Measurements from ENCODE around the gene ADPRHL1. TPM values are rescaled to one million over a fixed set of nuclear protein-coding genes. Genes with fewer than 3 reads are reported as not detected.

ADPRHL1 gene
- total RNA-seq, 1 donor from 2014 or later, result 3.1 TPM

GRCh38 chr13:113414335-113414734 lies 39.0 kb downstream of the ADPRHL1 start:
- H3K27ac Mint-ChIP-seq (ENCODE audit: unreplicated experiment), result no peak overlapping the region
- no peak overlapping the region for H3K4me3 Mint-ChIP-seq (ENCODE audit: unreplicated experiment)
- Histone ChIP-seq H3K4me2 (ENCODE audit: low read length) (no peak overlapping the region), H3K36me3 (ENCODE audit: insufficient read depth, low read length) (no peaks in the 10 kb centered on the region), H3K4me1 (ENCODE audit: insufficient read depth, low read length) (peaks cover 28% of the 10 kb centered on the region), H3K4me3 (ENCODE audit: insufficient read depth, low read depth, low read length) (no peak overlapping the region), H3K79me2 (ENCODE audit: insufficient read depth, low read length) (no peaks in the 10 kb centered on the region), H2AFZ (ENCODE audit: low read depth, low read length) (no peak overlapping the region), H3K27me3 (ENCODE audit: insufficient read depth, low read length) (peaks cover 8% of the 10 kb centered on the region), H3K9me3 (ENCODE audit: insufficient read depth, low read depth, low read length) (no peaks in the 10 kb centered on the region), H4K20me1 (ENCODE audit: insufficient read depth, low read length) (no peaks in the 10 kb centered on the region), H3K27ac (ENCODE audit: low read depth, low read length) (no peak overlapping the region), H3K9ac (ENCODE audit: low read length) (no peak overlapping the region)
- no peaks in the 10 kb centered on the region for H3K36me3 Mint-ChIP-seq (ENCODE audit: low read depth, unreplicated experiment)
- H3K27me3 Mint-ChIP-seq (ENCODE audit: low read depth, unreplicated experiment), result peaks cover 16% of the 10 kb centered on the region
- H3K4me1 Mint-ChIP-seq (ENCODE audit: low read depth, unreplicated experiment), result peaks cover 14% of the 10 kb centered on the region
- no peak for TF ChIP-seq CTCF (IDR thresholded peaks at IDR 0.05; ENCODE audit: insufficient read depth, low read depth, low read length)
- no peak for TF ChIP-seq EZH2 (IDR thresholded peaks at IDR 0.05; ENCODE audit: insufficient read depth, low read length)
- no peak for DNase-seq (ENCODE audit: low read depth)
- H3K9me3 Mint-ChIP-seq (ENCODE audit: unreplicated experiment), result peaks cover 2% of the 10 kb centered on the region
- FAIRE-seq, result no peak

- TF ChIP-seq CTCF (IDR thresholded peaks at IDR 0.05; ENCODE audit: insufficient read depth, low read depth, low read length), result no peak
- TF ChIP-seq EZH2 (IDR thresholded peaks at IDR 0.05; ENCODE audit: insufficient read depth, low read length), result no peak
- H3K4me3 Mint-ChIP-seq (ENCODE audit: unreplicated experiment), result no peak overlapping the region
- no peaks in the 10 kb centered on the region for H3K36me3 ChIP-seq (ENCODE audit: insufficient read depth, low read length)
- H2AFZ ChIP-seq (ENCODE audit: low read depth, low read length), result peak overlapping the region; percentile 41
- H3K36me3 Mint-ChIP-seq (ENCODE audit: low read depth, unreplicated experiment), result no peaks in the 10 kb centered on the region
- H3K27ac ChIP-seq (ENCODE audit: low read depth, low read length), result no peak overlapping the region
- no peak for FAIRE-seq
- no peak overlapping the region for H3K27ac Mint-ChIP-seq (ENCODE audit: unreplicated experiment)
- peaks cover 7% of the 10 kb centered on the region for H3K27me3 ChIP-seq (ENCODE audit: insufficient read depth, low read length)
- peaks cover 2% of the 10 kb centered on the region for H3K9me3 Mint-ChIP-seq (ENCODE audit: unreplicated experiment)
- H4K20me1 ChIP-seq (ENCODE audit: insufficient read depth, low read length), result no peaks in the 10 kb centered on the region
- no peaks in the 10 kb centered on the region for H3K9me3 ChIP-seq (ENCODE audit: insufficient read depth, low read depth, low read length)
- H3K79me2 ChIP-seq (ENCODE audit: insufficient read depth, low read length), result no peaks in the 10 kb centered on the region
- H3K4me2 ChIP-seq (ENCODE audit: low read length), result no peak overlapping the region
- peaks cover 14% of the 10 kb centered on the region for H3K4me1 Mint-ChIP-seq (ENCODE audit: low read depth, unreplicated experiment)
- DNase-seq (ENCODE audit: low read depth), result no peak
- peaks cover 28% of the 10 kb centered on the region for H3K4me1 ChIP-seq (ENCODE audit: insufficient read depth, low read length)
- no peak overlapping the region for H3K9ac ChIP-seq (ENCODE audit: low read length)
- H3K4me3 ChIP-seq (ENCODE audit: insufficient read depth, low read depth, low read length), result no peak overlapping the region
- peaks cover 19% of the 10 kb centered on the region for H3K27me3 Mint-ChIP-seq (ENCODE audit: low read depth, unreplicated experiment)
Observed at GRCh38 chr13:113413898-113414282, 39.4 kb downstream of the ADPRHL1 start.

GRCh38 chr13:113413178-113413897 lies 40.0 kb downstream of the ADPRHL1 start:
- no peaks in the 10 kb centered on the region for H3K79me2 ChIP-seq (ENCODE audit: insufficient read depth, low read length)
- no peak for FAIRE-seq
- H2AFZ ChIP-seq (ENCODE audit: low read depth, low read length), result peak overlapping the region; percentile 18
- Mint-ChIP-seq H3K27ac (ENCODE audit: unreplicated experiment) (peak overlapping the region; percentile 34), H3K9me3 (ENCODE audit: unreplicated experiment) (peaks cover 2% of the 10 kb centered on the region), H3K27me3 (ENCODE audit: low read depth, unreplicated experiment) (peaks cover 23% of the 10 kb centered on the region), H3K4me3 (ENCODE audit: unreplicated experiment) (no peak overlapping the region), H3K4me1 (ENCODE audit: low read depth, unreplicated experiment) (peaks cover 14% of the 10 kb centered on the region), H3K36me3 (ENCODE audit: low read depth, unreplicated experiment) (no peaks in the 10 kb centered on the region)
- H3K27ac ChIP-seq (ENCODE audit: low read depth, low read length), result no peak overlapping the region
- no peaks in the 10 kb centered on the region for H3K9me3 ChIP-seq (ENCODE audit: insufficient read depth, low read depth, low read length)
- DNase-seq (ENCODE audit: low read depth), result no peak
- H4K20me1 ChIP-seq (ENCODE audit: insufficient read depth, low read length), result no peaks in the 10 kb centered on the region
- no peak overlapping the region for H3K4me2 ChIP-seq (ENCODE audit: low read length)
- no peak overlapping the region for H3K4me3 ChIP-seq (ENCODE audit: insufficient read depth, low read depth, low read length)
- H3K9ac ChIP-seq (ENCODE audit: low read length), result no peak overlapping the region
- TF ChIP-seq EZH2 (IDR thresholded peaks at IDR 0.05; ENCODE audit: insufficient read depth, low read length) (no peak), CTCF (IDR thresholded peaks at IDR 0.05; ENCODE audit: insufficient read depth, low read depth, low read length) (no peak)
- no peaks in the 10 kb centered on the region for H3K36me3 ChIP-seq (ENCODE audit: insufficient read depth, low read length)
- H3K4me1 ChIP-seq (ENCODE audit: insufficient read depth, low read length), result peaks cover 28% of the 10 kb centered on the region
- H3K27me3 ChIP-seq (ENCODE audit: insufficient read depth, low read length), result peaks cover 5% of the 10 kb centered on the region
